HuH-7 (cell line): Measurements from ENCODE around the gene TRPM2.
"Not testable (repeated sequence)": the region's sequence is repeated elsewhere in the genome, so short reads cannot be mapped to it uniquely, and the experiment has no call there.

Experiments used
- DNase-seq: peaks from one replicate; pipeline ENCODE4 v3.0.0; 2011; ENCODE audit warnings: low spot score

The TRPM2 gene

DNA sequence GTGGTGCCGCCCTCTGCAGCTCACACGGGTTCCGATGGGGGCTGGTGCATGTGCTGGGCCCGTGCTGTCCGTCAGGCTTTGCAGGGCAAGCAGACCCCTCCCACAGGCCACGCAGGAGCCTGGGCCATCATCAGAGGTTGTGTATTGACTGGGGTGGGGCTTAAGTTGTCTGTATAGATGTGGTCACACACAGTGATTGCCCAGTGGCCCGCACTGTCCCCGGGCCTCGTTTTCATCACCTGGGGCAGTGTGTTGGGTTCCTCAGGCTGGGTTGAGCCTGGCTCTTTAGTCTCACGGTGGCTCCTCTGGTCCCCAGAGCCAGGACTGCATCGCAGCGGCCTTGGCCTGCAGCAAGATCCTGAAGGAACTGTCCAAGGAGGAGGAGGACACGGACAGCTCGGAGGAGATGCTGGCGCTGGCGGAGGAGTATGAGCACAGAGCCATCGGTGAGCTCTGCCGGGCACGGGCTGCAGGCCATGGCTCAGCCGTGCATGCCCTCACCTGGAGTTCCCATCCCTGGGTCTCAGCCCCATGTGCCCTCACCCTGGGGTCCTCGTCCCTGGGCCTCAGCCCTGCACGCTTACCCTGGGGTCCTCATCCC is 44.1 kb downstream of the TRPM2 start:
- no peak for DNase-seq

GRCh38 chr21:44398499-44398898 is 45.1 kb downstream of the TRPM2 start:
- no peak for DNase-seq

- no peak for DNase-seq
These were observed 45.9 kb downstream of the TRPM2 start for GRCh38 chr21:44399151-44399954.

DNA sequence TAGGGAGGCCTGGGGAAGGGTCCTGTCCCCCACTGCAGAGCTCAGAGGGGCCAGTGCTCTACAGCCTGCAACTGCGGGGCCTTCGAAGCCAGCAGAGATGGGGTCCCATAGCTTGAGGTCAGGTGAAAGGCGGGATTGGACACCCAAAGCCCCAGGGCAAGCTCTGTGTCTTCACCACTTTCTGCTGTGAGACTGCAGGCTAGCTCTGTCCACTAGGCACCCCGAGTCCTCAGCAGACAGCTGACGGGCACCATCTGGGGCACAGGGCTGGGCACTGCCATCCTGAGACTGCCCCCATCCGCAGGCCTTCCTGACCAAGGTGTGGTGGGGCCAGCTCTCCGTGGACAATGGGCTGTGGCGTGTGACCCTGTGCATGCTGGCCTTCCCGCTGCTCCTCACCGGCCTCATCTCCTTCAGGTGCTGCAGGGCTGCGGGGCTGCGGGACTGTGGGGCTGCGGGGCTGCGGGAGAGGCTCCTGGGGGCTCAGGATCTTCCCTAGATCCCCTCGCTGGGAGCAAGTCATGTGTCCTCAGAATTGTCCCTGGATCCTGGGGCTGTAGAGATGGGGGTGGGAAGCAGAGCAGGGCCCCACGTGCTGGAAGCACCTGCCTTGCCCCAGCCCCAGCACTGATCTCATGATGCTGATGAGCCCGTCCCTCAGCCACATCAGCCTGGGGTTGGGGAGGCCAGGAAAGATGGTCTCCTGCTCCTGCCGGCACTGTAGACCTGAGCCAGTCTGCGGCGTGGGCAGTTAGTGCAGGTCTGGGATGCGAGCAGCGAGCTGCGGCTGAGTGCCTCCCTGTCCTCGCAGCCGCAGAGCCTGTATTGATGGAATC is 46.8 kb downstream of the TRPM2 start:
- DNase-seq, result no peak

DNA sequence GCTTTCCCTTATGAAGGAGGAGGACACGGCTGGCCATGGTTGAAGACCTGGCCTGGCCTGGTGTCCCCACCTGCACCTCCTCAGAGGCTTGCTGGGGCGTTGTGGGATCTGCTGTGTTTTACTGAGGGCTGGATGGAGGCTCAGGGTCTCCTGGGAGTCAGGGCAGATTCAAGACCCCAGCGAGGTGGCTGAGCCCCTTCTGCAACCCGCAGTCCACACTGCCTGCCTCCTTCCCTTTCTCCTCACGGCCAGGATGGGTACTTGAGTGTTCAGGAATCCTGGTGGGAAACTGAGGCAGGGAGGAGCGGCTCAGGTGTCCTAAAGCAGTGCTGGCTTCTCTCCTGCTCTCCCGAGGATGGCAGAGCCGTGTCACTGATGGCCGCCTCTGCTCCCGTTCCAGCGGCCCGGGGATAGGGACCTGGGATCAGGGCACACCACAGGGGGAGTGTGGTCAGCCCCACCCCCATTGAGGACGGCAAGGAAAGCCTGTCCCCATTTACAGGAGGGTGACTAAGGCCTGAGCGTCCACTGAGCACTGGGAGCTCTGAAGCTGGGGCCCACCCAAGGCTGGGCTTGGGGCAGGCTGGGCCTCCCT is 47.5 kb downstream of the TRPM2 start:
- DNase-seq, result no peak

- DNase-seq, result no peak
These were observed 48.2 kb downstream of the TRPM2 start for GRCh38 chr21:44401386-44402160.

GRCh38 chr21:44402323-44403105 is 49.1 kb downstream of the TRPM2 start:
- DNase-seq, result no peak

GRCh38 chr21:44403106-44404020 is 49.9 kb downstream of the TRPM2 start:
- no peak for DNase-seq

GRCh38 chr21:44404482-44404881 is 51.1 kb downstream of the TRPM2 start:
- DNase-seq, result not testable (repeated sequence)

DNA sequence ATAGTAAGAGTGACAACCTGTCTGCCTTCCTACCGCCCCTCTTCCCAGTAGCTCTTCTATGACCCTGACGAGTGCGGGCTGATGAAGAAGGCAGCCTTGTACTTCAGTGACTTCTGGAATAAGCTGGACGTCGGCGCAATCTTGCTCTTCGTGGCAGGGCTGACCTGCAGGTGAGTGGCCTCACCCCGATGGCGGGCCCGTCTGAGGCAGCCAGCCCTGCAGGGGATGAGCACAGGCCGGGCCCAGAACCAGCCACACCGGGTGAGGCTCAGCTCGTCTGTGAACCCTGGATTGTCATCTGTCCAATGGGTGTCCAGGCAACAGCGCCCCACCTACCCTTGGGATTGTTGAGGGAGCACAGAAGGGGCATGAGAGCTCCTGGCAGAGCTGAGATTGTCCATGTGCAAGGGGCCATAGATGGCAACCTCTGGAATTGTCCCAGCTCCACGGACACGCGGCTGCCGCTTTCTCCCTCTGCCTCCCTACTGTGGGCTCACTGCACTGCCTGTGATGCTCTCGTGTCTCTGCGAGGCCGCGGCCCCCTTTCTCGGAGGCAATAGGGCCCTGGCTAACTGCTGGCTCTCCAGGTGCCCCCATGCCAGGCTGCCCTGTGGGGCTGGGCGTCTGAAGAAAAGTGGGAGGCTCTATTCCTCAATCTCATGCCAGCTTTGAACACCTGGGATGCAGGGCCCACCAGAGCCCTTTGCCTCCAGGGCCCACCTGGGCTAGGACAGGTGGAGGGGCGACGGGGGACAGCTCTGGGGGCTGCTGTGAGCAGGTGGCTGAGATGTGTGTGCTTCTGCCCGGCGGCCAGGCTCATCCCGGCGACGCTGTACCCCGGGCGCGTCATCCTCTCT is 51.9 kb downstream of the TRPM2 start:
- no peak for DNase-seq

DNA sequence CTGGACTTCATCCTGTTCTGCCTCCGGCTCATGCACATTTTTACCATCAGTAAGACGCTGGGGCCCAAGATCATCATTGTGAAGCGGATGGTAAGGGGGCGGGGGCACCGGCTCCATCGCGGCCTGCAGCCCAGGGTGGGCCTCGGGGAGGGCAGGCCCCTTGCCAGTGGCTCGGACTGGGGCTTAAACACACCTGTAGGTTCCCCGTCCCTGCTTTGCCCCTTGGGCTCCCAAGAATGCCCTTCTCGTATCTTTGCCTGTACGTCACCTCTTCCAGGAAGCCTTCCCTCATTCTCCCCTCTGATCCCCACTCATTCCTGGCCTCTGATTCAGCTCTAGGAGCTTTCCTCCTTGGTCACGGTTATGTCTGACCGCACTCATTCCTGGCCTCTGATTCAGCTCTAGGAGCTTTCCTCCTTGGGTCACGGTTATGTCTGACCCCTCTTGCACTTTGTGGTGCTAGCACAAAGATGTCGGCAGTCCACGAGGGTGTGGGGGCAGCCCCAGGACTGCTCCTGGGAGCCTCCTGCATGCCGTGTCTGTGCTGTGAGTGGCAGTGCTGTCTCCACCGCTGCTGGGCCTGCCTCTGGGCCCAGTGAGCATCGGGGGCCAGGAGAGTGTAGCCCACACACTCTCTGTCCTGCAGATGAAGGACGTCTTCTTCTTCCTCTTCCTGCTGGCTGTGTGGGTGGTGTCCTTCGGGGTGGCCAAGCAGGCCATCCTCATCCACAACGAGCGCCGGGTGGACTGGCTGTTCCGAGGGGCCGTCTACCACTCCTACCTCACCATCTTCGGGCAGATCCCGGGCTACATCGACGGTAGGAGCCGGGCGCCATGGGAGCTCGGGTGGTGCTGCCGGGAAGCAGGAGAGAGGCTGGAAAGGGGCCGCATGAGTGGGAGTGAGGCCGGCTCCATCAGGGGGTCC is 52.8 kb downstream of the TRPM2 start:
- DNase-seq, result no peak

- DNase-seq, result no peak
These were observed 53.5 kb downstream of the TRPM2 start for GRCh38 chr21:44406953-44407352.

DNA sequence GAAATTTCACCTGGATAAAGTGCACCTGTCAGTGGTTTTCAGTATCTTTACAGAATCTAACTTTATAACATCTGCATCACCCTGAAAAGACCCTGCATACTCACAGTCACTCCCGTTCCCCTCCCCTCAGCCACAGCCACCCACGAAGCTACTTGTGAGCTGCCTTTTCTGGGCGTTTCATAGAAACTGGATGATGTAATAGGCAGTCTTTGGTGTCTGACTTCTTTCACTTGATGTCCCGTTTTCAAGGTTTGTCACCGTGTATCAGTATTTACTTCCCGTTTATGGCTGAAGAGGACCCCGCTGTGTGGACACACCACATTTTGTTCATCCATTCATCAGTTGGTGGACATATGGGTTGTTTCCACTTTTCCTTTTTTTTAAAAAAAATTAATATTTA is 54.1 kb downstream of the TRPM2 start:
- no peak for DNase-seq

DNA sequence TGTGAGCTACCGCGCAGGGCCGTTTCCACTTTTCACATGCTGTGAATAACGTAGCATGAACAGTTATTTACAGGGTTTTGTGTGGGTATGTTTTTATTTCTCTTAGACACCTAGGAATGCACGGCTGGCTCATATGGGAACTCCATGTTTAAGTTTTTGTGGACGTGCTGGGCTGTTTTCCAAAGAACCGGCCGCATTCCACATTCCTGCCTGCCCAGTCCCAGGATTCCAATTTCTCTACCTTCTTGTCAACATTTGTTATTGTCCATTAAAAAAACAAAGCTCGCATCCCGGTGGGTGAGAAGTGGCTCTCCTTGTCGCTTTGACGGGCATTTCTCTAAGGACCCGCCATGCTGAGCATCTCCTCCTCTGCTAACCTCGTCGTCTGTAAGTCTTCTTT is 54.8 kb downstream of the TRPM2 start:
- DNase-seq, result no peak

DNA sequence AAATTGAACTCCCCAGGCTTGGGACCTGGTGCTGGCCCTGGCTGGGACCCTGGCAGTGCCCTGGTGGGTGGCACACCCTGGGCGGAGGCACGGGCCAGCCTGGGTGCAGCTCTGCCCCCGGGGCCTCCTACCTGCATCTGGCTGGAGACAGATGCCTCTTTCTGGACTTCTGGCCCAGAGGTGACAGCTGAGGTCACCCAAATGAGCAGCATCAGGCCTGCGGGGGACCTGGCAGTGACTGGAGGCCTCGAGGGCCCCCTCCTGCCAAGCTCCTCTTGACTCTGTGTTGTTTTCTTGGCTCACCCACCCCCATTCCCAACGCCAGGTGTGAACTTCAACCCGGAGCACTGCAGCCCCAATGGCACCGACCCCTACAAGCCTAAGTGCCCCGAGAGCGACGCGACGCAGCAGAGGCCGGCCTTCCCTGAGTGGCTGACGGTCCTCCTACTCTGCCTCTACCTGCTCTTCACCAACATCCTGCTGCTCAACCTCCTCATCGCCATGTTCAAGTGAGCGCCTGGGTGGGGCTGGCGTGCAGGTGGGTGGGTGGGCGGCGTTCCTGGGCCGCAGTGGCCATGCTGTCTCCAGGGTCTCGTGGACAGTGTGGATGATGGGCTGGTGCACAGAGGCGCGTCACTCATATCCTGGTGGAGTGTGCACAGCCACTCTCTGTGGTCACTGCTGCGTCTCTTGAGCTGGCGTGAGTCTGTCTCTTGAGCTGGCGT is 60.3 kb downstream of the TRPM2 start:
- no peak for DNase-seq

DNA sequence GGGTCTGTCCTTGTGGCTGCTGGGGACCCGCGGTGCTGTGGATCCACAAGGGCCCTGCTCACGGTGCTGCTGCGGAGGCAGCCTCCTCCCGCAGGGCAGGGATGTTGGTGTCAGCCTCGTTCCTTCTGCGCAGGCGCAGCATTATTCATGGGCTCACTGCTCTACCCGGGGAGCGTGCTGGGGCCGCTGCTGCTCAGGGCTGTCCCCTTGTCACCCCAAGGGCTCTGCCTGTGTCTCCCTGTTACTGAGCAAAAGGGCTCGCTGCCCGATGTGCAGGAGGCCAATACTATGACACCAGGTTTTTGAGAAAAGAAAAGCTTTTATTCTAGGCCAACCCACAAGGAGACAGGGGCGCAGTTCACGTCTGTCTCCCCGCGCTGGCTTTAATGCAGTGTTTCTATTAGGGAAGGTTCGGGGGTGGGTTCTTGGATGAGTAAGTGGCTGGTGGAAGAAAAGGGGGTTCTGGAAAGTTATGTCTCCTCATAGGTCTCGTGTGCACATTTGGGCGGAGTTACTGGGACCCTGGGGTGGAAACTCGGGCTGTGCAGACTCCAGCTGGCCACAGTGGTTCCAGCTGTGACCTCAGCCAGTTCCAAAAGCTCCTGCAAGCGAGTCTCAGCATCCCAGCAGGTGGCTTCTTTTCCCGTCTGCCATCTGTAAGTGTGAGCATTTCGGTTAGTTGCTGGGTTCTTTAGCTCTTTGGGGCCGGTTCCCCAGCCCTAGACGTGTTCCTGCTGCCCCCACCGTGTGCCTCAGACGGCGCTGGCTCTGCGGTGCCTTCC is 61.1 kb downstream of the TRPM2 start:
- no peak for DNase-seq
